Right lobe of liver (tissue), 6 donors: ENCODE measurements around the gene SPOPL. TPM values are rescaled to one million over a fixed set of nuclear protein-coding genes. Genes with fewer than 3 reads are reported as not detected.
"Not testable (repeated sequence)": the region's sequence is repeated elsewhere in the genome, so short reads cannot be mapped to it uniquely, and the experiment has no call there.

ENCODE experiments used
- ATAC-seq, 4 donors: fragments of 200-7000 bp; cut with Tn5 transposase; one replicate each; pipeline ENCODE4 v1.9.1; 2020; ENCODE audit warnings: mild to moderate bottlenecking in 4 of 4, moderate library complexity in 4 of 4
- DNase-seq, 3 donors: peaks; one replicate each; pipeline ENCODE4 v3.0.0-alpha.2; 2020
- H3K27ac ChIP-seq, 3 donors: fragments of 200-600 bp; one replicate each; pipeline ENCODE4 v1.8.0; 2022
- H3K27me3 ChIP-seq, 2 donors: fragments of 200-600 bp; one replicate each; pipeline ENCODE4 v1.8.0; 2022
- H3K36me3 ChIP-seq, 4 donors: fragments of 200-600 bp; sonication (generic) in 1 of 4; one replicate each; pipeline versions ENCODE4 v1.5.1 to v1.8.0; 2017 to 2022; ENCODE audit warnings: control low read depth in 1 of 4
- H3K4me1 ChIP-seq, 4 donors: fragments of 200-600 bp; sonication (generic) in 1 of 4; one replicate each; pipeline versions ENCODE4 v1.5.1 to v1.8.0; 2017 to 2022; ENCODE audit warnings: control low read depth in 1 of 4
- H3K4me3 ChIP-seq, 3 donors: fragments of 200-600 bp; one replicate each; pipeline ENCODE4 v1.8.0; 2022
- H3K9me3 ChIP-seq, 4 donors: fragments of 200-600 bp; sonication (generic) in 1 of 4; one replicate each; pipeline versions ENCODE4 v1.5.1 to v1.8.0; 2017 to 2022; ENCODE audit warnings: control low read depth in 1 of 4
- CTCF ChIP-seq, 4 donors: fragments of 200-600 bp in 3 of 4; fragments of 450-650 bp in 1 of 4; IDR thresholded peaks; one replicate each; pipeline versions ENCODE4 v1.5.1 to v1.8.0; 2016 to 2022; ENCODE audit warnings: antibody characterized with exemption in 4 of 4, mild to moderate bottlenecking in 2 of 4
- POLR2A ChIP-seq: fragments of 450-650 bp; IDR thresholded peaks from one replicate; pipeline ENCODE4 v1.6.1; 2017; ENCODE audit warnings: antibody characterized with exemption, mild to moderate bottlenecking
- WGBS: methylation state at CpG from one replicate; pipeline ENCODE4 v1.1.6; 2018; ENCODE audit warnings: low coverage, low lambda C conversion rate; ENCODE audit not compliant: insufficient coverage; ENCODE audit errors: missing lambda C conversion rate; 5-methylcytosine and 5-hydroxymethylcytosine counted together
- intact Hi-C, 2 donors: fragments of 100-400 bp; cut with DNase I; formaldehyde crosslinking; loops; one replicate each; pipeline versions ENCODE4 v1.11.2 to v1.14.1; 2022
- total RNA-seq, 6 experiments: library from RNA; depleted of rRNA in 2 of 6; stranded (reverse); fragments of >200 nt in 2 of 6; fragmentation: NEBNext Ultra II Directional in 3 of 6; extraction: Animal tissue kit (Norgen Biotek cat#: 25700) in 3 of 6; gene quantifications; one replicate each; pipeline versions ENCODE4 v1.1.0 to v1.2.4, GENCODE V29; 2016 to 2023
- donor health status: DM: no; HTN: yes; CAD: no.
- donor health status: DM: no; HTN: no; CAD: no.
- donor health status: DM: no; HTN: no; CAD: no.
- donor health status: DM: no; HTN: yes; CAD: no.
- donor health status: DM: no; HTN: yes; CAD: no.

Gene SPOPL
- total RNA-seq, 6 experiments from 2014 or later: 10.6 to 14.8 (median 12.3) TPM

- TF ChIP-seq CTCF (IDR thresholded peaks at IDR 0.05) (no peak), POLR2A (no peak)
- Histone ChIP-seq H3K27ac (no peak overlapping the region), H3K27me3 (no peaks in the 10 kb centered on the region), H3K9me3 (no peaks in the 10 kb centered on the region), H3K4me3 (no peak overlapping the region), H3K4me1 (no peaks in the 10 kb centered on the region), H3K36me3 (no peaks in the 10 kb centered on the region)
- DNase-seq (no peak), ATAC-seq (no peak)
- whole genome bisulfite sequencing: 89% methylated on average over 8 of the region's 12 CpGs
- intact Hi-C loops: no loop called here
These were observed 35.8 kb downstream of the SPOPL start for GRCh38 chr2:138537170-138537915.

GRCh38 chr2:138544206-138544605 lies 42.6 kb downstream of the SPOPL start:
- H3K27ac ChIP-seq, H3K27me3 ChIP-seq, H3K4me1 ChIP-seq, H3K4me3 ChIP-seq, H3K9me3 ChIP-seq, DNase-seq, H3K36me3 ChIP-seq, intact Hi-C loops, ATAC-seq: not testable (repeated sequence)
- no CpG with 5 or more reads among the region's 12 CpGs for WGBS

GRCh38 chr2:138548796-138549195 lies 47.2 kb downstream of the SPOPL start:
- Histone ChIP-seq H3K9me3 (no peaks in the 10 kb centered on the region), H3K4me3 (no peak overlapping the region), H3K27me3 (no peaks in the 10 kb centered on the region), H3K36me3 (peaks cover 0 to 3% (median 0%) of the 10 kb centered on the region in 4 donors), H3K27ac (no peak overlapping the region), H3K4me1 (no peaks in the 10 kb centered on the region)
- intact Hi-C loops: no loop called here
- TF ChIP-seq POLR2A: no peak
- TF ChIP-seq CTCF (IDR thresholded peaks at IDR 0.05): no peak
- ATAC-seq: no peak
- no peak for DNase-seq

GRCh38 chr2:138550172-138550571 lies 48.6 kb downstream of the SPOPL start:
- no peak for TF ChIP-seq CTCF (IDR thresholded peaks at IDR 0.05)
- no peak for TF ChIP-seq POLR2A
- Histone ChIP-seq H3K27me3 (no peaks in the 10 kb centered on the region), H3K27ac (no peak overlapping the region), H3K36me3 (peaks cover 0 to 4% (median 1%) of the 10 kb centered on the region in 4 donors), H3K4me3 (no peak overlapping the region), H3K9me3 (no peaks in the 10 kb centered on the region), H3K4me1 (no peaks in the 10 kb centered on the region)
- no peak for DNase-seq
- intact Hi-C loops: no loop called here
- WGBS: 98% methylated on average over 4 of the region's 4 CpGs
- no peak for ATAC-seq

- DNase-seq (no peak), ATAC-seq (no peak)
- Histone ChIP-seq H3K9me3 (no peaks in the 10 kb centered on the region), H3K36me3 (peaks cover 0 to 4% (median 1%) of the 10 kb centered on the region in 4 donors), H3K27ac (no peak overlapping the region), H3K4me3 (no peak overlapping the region), H3K27me3 (no peaks in the 10 kb centered on the region), H3K4me1 (no peaks in the 10 kb centered on the region)
- TF ChIP-seq CTCF (IDR thresholded peaks at IDR 0.05) (no peak), POLR2A (no peak)
- intact Hi-C loops: no loop called here
- 70% methylated on average over 3 of the region's 3 CpGs for WGBS
These were observed 49.2 kb downstream of the SPOPL start for GRCh38 chr2:138550670-138551287.
